Ascending aorta (tissue), 2 donors: ENCODE results near the gene C6orf62. TPM values are rescaled to one million over a fixed set of nuclear protein-coding genes. Genes with fewer than 3 reads are reported as not detected.
A peak's percentile ranks its signal among the peaks of the same experiment; 100 is the strongest.
"Not testable (repeated sequence)": the region's sequence is repeated elsewhere in the genome, so short reads cannot be mapped to it uniquely, and the experiment has no call there.

Experiments used
- DNase-seq, 2 donors: peaks; one replicate each; pipeline ENCODE4 v3.0.0-alpha.2; 2019; ENCODE audit warnings: low spot score in 2 of 2
- H3K27ac ChIP-seq, 2 donors: fragments of 200-600 bp; sonication (generic); one replicate each; pipeline ENCODE4 v1.5.1; 2016 to 2017; ENCODE audit warnings: mild to moderate bottlenecking in 1 of 2
- H3K27me3 ChIP-seq: fragments of 200-600 bp; sonication (generic); one replicate; pipeline ENCODE4 v1.5.1; 2017
- H3K36me3 ChIP-seq, 2 donors: fragments of 200-600 bp; sonication (generic); one replicate each; pipeline ENCODE4 v1.5.1; 2016
- H3K4me1 ChIP-seq, 2 donors: fragments of 200-600 bp; sonication (generic); one replicate each; pipeline ENCODE4 v1.5.1; 2016 to 2017; ENCODE audit warnings: mild to moderate bottlenecking in 1 of 2
- H3K4me3 ChIP-seq, 2 donors: fragments of 200-600 bp; sonication (generic); one replicate each; pipeline ENCODE4 v1.5.1; 2016 to 2017; ENCODE audit warnings: mild to moderate bottlenecking in 1 of 2
- H3K9me3 ChIP-seq, 2 donors: fragments of 200-600 bp; sonication (generic); one replicate each; pipeline ENCODE4 v1.5.1; 2016
- intact Hi-C: fragments of 100-400 bp; cut with DNase I; formaldehyde crosslinking; loops from one replicate; pipeline ENCODE4 v1.15.1; 2023
- total RNA-seq: library from RNA; depleted of rRNA; stranded (reverse); fragments of >200 nt; gene quantifications from one replicate; pipeline ENCODE4 v1.1.0, GENCODE V29; 2016
- TF ChIP-seq, protein P1 (sequence below), 3 experiments: fragments of 200-600 bp in 2 of 3; fragments of 450-650 bp in 1 of 3; sonication (generic) in 2 of 3; IDR thresholded peaks; one replicate each; pipeline ENCODE4 v1.5.1; 2016 to 2019; ENCODE audit warnings: antibody characterized with exemption in 3 of 3, mild to moderate bottlenecking in 1 of 3, moderate library complexity in 1 of 3

C6orf62 gene
- total RNA-seq, result 29.6 TPM

DNA sequence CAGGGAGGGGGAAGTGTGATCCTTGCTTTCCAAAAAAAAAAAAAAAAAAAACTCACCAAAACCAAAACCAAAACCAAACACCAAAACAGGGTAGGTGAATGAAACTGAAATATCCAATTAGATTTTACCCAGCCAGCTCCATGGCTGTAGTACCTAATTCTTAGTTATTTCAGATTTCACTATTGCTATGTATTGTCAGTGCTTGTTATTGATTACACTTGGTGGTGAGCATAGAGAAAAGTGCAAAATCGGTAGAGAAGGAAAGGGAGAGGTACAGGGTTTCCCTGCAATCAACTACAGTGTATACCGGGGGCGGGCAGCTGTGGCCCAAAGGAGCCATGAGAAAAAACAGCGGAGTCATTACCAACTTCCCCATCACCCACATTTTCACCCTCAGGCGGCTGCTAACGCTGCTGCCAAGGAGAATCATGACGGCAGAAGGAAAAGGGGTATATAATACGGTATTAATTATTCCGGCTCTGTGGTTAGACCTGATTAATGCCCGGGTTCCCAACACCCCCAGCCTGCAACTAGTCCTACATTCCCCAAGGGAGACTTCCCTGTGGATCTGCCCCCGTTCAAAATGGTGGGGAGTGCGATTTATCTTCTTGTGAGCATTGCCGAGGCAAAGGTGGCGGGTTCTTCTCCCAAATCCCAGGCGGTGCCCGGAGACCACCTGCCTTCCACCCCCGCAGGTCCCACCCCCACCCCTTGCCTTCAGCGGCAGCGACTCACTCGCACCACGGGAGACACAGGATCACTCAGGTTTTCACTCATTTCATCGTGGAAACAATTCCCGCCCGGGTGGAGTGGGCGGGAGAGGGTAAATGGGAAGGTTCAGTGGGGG is at the start of gene C6orf62:
TSS of gene C6orf62 (minus strand) at position 30 of the 847 bp plus-strand sequence. CDS start 486 bp downstream, outside the sequence.
- intact Hi-C loops, result no loop called here
- DNase-seq, result no peak

DNA sequence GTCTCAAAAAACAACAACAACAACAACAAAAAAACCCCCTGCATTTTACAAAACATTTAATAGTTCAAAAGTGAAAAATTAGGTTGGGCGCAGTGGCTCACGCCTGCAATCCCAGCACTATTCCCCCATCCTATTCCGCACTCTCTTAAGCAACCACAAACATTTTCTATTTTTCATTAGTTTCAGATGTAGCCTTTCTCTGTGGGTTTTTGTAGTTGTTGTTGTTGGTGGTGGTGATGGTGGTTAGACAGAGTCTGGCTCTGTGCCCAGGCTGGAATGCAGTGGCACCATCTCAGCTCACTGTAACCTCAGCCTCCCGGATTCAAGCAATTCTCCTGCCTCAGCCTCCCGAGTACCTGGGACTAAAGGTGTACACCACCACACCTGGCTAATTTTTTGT is 49.4 kb upstream of the C6orf62 start:
- Histone ChIP-seq H3K4me1 (no peaks in the 10 kb centered on the region), H3K9me3 (no peaks in the 10 kb centered on the region), H3K36me3 (no peaks in the 10 kb centered on the region), H3K27me3 (no peaks in the 10 kb centered on the region), H3K4me3 (no peak overlapping the region), H3K27ac (no peak overlapping the region)
- intact Hi-C loops, result no loop called here
- TF ChIP-seq, protein P1, sequence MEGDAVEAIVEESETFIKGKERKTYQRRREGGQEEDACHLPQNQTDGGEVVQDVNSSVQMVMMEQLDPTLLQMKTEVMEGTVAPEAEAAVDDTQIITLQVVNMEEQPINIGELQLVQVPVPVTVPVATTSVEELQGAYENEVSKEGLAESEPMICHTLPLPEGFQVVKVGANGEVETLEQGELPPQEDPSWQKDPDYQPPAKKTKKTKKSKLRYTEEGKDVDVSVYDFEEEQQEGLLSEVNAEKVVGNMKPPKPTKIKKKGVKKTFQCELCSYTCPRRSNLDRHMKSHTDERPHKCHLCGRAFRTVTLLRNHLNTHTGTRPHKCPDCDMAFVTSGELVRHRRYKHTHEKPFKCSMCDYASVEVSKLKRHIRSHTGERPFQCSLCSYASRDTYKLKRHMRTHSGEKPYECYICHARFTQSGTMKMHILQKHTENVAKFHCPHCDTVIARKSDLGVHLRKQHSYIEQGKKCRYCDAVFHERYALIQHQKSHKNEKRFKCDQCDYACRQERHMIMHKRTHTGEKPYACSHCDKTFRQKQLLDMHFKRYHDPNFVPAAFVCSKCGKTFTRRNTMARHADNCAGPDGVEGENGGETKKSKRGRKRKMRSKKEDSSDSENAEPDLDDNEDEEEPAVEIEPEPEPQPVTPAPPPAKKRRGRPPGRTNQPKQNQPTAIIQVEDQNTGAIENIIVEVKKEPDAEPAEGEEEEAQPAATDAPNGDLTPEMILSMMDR (IDR thresholded peaks at IDR 0.05), result no peak
- no peak for DNase-seq

More for the DNA sequence above, at the start of gene C6orf62:
- Histone ChIP-seq H3K9me3 (no peaks in the 10 kb centered on the region), H3K27me3 (no peaks in the 10 kb centered on the region), H3K4me1 (peaks cover 4 to 25% of the 10 kb centered on the region in 2 donors), H3K27ac (peak within 1 kb of the TSS; percentile 96 to 99), H3K36me3 (peaks cover 12 to 19% of the 10 kb centered on the region in 2 donors), H3K4me3 (peak within 1 kb of the TSS; percentile 86 to 92)
- TF ChIP-seq, protein P1 (IDR thresholded peaks at IDR 0.05), result no peak

DNA sequence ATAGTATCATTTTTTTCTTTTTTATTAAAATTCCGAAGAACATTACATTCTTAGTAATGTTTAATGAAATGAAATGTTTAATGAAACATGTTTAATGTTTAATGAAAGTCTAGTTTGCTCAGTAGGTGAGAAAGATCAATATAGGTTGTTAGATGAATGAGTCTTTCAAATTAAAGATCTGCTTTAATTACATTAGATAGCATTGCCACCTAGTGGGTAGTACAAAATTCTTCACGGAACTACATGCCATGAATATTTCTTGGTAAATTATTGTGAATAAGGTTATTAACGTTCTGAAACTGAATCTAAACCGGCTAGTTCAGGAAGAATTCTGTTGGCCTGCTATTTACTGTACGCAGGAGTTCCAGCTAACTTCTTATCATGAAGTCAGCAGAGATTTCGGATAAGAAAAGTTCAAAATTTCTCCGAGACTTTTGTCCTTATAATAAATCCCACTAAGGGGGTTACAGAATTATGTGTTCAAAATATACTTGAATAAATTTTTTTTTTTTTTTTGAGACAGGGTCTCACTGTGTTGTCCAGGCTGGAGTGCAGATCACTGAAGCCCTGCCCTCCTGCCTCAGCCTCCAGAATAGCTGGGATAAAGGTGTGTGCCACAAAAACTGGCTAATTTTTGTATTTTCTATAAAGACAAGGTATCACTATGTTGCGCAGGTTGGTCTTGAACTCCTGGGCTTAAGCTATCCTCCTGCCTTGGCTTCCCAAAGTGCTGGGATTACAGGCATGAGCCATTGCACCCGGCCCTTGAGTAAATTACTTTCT is 47.9 kb upstream of the C6orf62 start:
- Histone ChIP-seq H3K4me3 (no peak overlapping the region), H3K4me1 (no peaks in the 10 kb centered on the region), H3K36me3 (no peaks in the 10 kb centered on the region), H3K9me3 (no peaks in the 10 kb centered on the region), H3K27ac (no peak overlapping the region), H3K27me3 (no peaks in the 10 kb centered on the region)
- TF ChIP-seq, protein P1 (IDR thresholded peaks at IDR 0.05), result peak in 2 of 3 experiments; percentile 10 to 45
- intact Hi-C loops, result loop anchor here (1.0 kb wide), 1 partner anchor 184 kb away; no protein-coding TSS in a partner anchor
- DNase-seq, result no peak

DNA sequence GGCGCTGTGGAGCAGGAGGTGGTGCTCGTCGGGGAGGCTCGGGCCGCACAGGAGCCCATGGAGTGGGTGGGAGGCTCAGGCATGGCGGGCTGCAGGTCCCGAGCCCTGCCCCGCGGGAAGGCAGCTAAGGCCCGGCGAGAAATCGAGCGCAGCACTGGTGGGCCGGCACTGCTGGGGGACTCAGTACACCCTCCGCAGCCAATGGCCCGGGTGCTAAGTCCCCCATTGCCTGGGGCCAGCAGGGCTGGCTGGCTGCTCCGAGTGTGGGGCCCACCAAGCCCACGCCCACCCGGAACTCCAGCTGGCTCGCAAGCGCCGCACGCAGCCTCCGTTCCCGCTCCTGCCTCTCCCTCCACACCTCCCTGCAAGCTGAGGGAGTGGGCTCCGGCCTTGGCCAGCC is 47.0 kb upstream of the C6orf62 start:
- H3K4me1 ChIP-seq, DNase-seq, H3K27ac ChIP-seq, H3K27me3 ChIP-seq, H3K4me3 ChIP-seq, H3K9me3 ChIP-seq, H3K36me3 ChIP-seq: not testable (repeated sequence)
- intact Hi-C loops, result loop anchor here (1.0 kb wide), 1 partner anchor 183 kb away; no protein-coding TSS in a partner anchor

DNA sequence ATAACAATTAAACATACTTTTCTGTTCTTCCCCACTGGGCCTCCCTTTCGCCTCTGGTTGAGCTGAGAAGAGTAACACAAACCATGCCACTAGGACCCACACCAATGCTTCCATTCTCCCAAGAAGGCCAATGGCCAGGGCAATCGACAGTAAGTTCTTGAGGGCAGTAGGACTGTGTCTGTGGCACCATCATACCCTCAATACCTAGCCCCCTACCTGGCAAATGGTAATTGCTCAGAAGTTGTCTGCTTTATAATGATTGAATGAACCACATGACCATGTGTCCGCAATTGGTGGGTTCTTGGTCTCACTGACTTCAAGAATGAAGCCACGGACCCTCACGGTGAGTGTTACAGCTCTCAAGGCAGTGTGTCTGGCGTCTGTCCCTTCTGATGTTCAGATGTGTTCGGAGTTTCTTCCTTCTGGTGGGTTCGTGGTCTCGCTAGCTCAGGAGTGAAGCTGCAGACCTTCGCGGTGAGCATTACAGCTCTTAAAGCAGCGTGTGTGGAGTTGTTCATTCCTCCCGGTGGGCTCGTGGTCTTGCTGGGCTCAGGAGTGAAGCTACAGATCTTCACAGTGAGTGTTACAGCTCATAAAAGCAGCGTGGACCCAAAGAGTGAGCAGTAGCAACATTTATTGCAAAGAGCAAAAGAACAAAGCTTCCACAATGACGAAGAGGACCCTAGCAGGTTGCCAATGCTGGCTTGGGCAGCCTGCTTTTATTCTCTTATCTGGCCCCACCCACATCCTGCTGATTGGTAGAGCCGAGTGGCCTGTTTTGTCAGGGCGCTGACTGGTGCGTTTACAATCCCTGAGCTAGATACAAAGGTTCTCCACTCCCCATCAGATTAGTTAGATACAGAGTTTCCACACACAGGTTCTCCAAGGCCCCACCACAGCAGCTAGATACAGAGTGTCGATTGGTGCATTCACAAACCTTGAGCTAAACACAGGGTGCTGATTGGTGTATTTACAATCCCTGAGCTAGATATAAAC is 46.2 kb upstream of the C6orf62 start:
- H3K4me3 ChIP-seq, DNase-seq, H3K36me3 ChIP-seq, H3K27ac ChIP-seq, intact Hi-C loops, H3K27me3 ChIP-seq, H3K9me3 ChIP-seq, H3K4me1 ChIP-seq: not testable (repeated sequence)

DNA sequence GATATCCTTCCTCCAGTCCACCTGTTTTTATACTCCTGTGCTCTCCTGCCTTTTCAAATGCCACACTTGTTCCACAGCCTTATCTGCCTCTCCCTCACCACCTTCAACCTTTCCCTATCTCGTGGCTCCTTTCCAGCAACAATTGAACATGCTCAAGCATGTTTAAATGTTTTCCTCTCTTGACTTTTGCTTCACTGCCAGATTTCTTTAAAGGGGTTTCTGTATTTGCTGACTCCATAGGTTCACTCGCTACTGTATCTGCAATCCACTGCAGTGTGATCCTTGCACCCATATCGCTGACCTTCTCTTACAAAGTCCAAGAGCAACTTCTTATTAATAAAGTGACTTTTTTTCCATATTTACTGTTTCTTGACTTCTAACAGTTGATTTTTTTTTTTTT is 44.6 kb upstream of the C6orf62 start:
- TF ChIP-seq, protein P1 (IDR thresholded peaks at IDR 0.05), result no peak
- Histone ChIP-seq H3K27me3 (no peaks in the 10 kb centered on the region), H3K4me1 (no peaks in the 10 kb centered on the region), H3K4me3 (no peak overlapping the region), H3K27ac (no peak overlapping the region), H3K9me3 (no peaks in the 10 kb centered on the region), H3K36me3 (no peaks in the 10 kb centered on the region)
- DNase-seq, result no peak
- intact Hi-C loops, result no loop called here
